HepG2 (cell line): ENCODE results near the gene KSR1. TPM values are rescaled to one million over a fixed set of nuclear protein-coding genes. Genes with fewer than 3 reads are reported as not detected.

Experiments
- ARID5B ChIP-seq: IDR thresholded peaks from 2 replicates; pipeline ENCODE4 v1.4.0; 2020; ENCODE audit warnings: mild to moderate bottlenecking, missing genetic modification reagents
- ASH2L ChIP-seq: fragments of 300-600, 200-600 bp; sonication (generic); IDR thresholded peaks from 2 replicates; pipeline ENCODE4 v1.7.0; 2017; ENCODE audit warnings: low read depth, mild to moderate bottlenecking, moderate library complexity, mixed read lengths, low read length; ENCODE audit not compliant: insufficient read length
- EP300 ChIP-seq, 3 experiments: sonication (generic) in 1 of 3; formaldehyde crosslinking in 1 of 3; IDR thresholded peaks; 2 replicates each; pipeline versions ENCODE4 v1.5.1 to v1.6.1; 2011 to 2020; ENCODE audit warnings: low read depth in 2 of 3, low read length in 2 of 3, borderline replicate concordance in 1 of 3, improper control_type of control experiment in 1 of 3, mild to moderate bottlenecking in 1 of 3, missing genetic modification reagents in 1 of 3, moderate library complexity in 1 of 3
- KLF16 ChIP-seq, 2 experiments: sonication (generic) in 1 of 2; formaldehyde crosslinking in 1 of 2; IDR thresholded peaks; 2 replicates each; pipeline versions ENCODE4 v1.6.1 to v1.8.0; 2016 to 2023; ENCODE audit warnings: missing genetic modification reagents in 2 of 2, missing compliant biosample characterization in 1 of 2
- LCORL ChIP-seq, 2 experiments: fragments of 450-650 bp in 1 of 2; sonication (generic) in 1 of 2; formaldehyde crosslinking in 1 of 2; IDR thresholded peaks; 2 replicates each; pipeline versions ENCODE4 v1.5.0 to v1.6.1; 2017 to 2020; ENCODE audit warnings: antibody characterized with exemption in 1 of 2, missing genetic modification reagents in 1 of 2
- MIER2 ChIP-seq: IDR thresholded peaks from 2 replicates; pipeline ENCODE4 v1.6.1; 2016; ENCODE audit warnings: missing biosample characterization, missing genetic modification reagents
- NR2C2 ChIP-seq: sonication (generic); formaldehyde crosslinking; IDR thresholded peaks from 2 replicates; pipeline ENCODE4 v1.4.0; 2020; ENCODE audit warnings: missing genetic modification reagents, mild to moderate bottlenecking, moderate library complexity, borderline replicate concordance
- RAD21 ChIP-seq: fragments of 450-650 bp; formaldehyde crosslinking; IDR thresholded peaks from 2 replicates; pipeline ENCODE4 v1.5.0; 2020; ENCODE audit warnings: mild to moderate bottlenecking
- RCOR2 ChIP-seq: IDR thresholded peaks from 2 replicates; pipeline ENCODE4 v1.6.1; 2016; ENCODE audit warnings: missing biosample characterization, missing genetic modification reagents
- SIN3B ChIP-seq: fragments of 150-350 bp; IDR thresholded peaks from 2 replicates; pipeline ENCODE4 v1.6.1; 2014; ENCODE audit warnings: low read length
- SOX6 ChIP-seq, 2 experiments: fragments of 450-650 bp in 1 of 2; sonication (generic) in 1 of 2; formaldehyde crosslinking in 1 of 2; IDR thresholded peaks; 2 replicates each; pipeline versions ENCODE4 v1.4.0 to v1.6.1; 2017 to 2020; ENCODE audit warnings: antibody characterized with exemption in 1 of 2, mild to moderate bottlenecking in 1 of 2, missing genetic modification reagents in 1 of 2
- TCF7 ChIP-seq: sonication (generic); IDR thresholded peaks from 2 replicates; pipeline ENCODE4 v1.6.1; 2016; ENCODE audit warnings: antibody characterized with exemption, low read depth
- TFAP4 ChIP-seq: sonication (generic); IDR thresholded peaks from 2 replicates; pipeline ENCODE4 v1.6.1; 2016; ENCODE audit warnings: low read depth, borderline replicate concordance
- THAP11 ChIP-seq: IDR thresholded peaks from 2 replicates; pipeline ENCODE4 v1.6.1; 2016; ENCODE audit warnings: missing biosample characterization, missing genetic modification reagents
- ZNF224 ChIP-seq: sonication (generic); formaldehyde crosslinking; IDR thresholded peaks from 2 replicates; pipeline ENCODE4 v1.5.0; 2020; ENCODE audit warnings: mild to moderate bottlenecking, missing genetic modification reagents
- ZNF274 ChIP-seq: sonication (generic); formaldehyde crosslinking; IDR thresholded peaks from 2 replicates; pipeline ENCODE4 v1.5.1; 2020; ENCODE audit warnings: mild to moderate bottlenecking, missing genetic modification reagents
- ZNF432 ChIP-seq: sonication (generic); formaldehyde crosslinking; IDR thresholded peaks from 2 replicates; pipeline ENCODE4 v1.5.0; 2020; ENCODE audit warnings: missing genetic modification reagents, mild to moderate bottlenecking, borderline replicate concordance
- ZNF710 ChIP-seq: sonication (generic); formaldehyde crosslinking; IDR thresholded peaks from 2 replicates; pipeline ENCODE4 v1.5.0; 2020; ENCODE audit warnings: mild to moderate bottlenecking, missing genetic modification reagents, borderline replicate concordance
- polyA plus RNA-seq, 8 experiments: library from polyadenylated mRNA; depleted of rRNA in 3 of 8; stranded (reverse) in 7 of 8; unstranded in 1 of 8; fragments of >200 nt; fragmentation: Illumina TruSeq in 4 of 8; extraction: Trizol in 4 of 8; gene quantifications; 2 replicates each; pipeline versions ENCODE4 v1.2.1 to v1.2.3, GENCODE V29; 2011 to 2016; ENCODE audit warnings: low read depth in 4 of 8, missing spikeins in 1 of 8, mixed read lengths in 1 of 8; ENCODE audit not compliant: insufficient read depth in 1 of 8
- total RNA-seq, 5 experiments: library from RNA; depleted of rRNA; stranded (reverse); fragments of >200 nt; fragmentation: Illumina TruSeq; extraction: Trizol; gene quantifications; 2 replicates each; pipeline ENCODE4 v1.2.3, GENCODE V29; 2016; ENCODE audit warnings: low read depth in 1 of 5
- TF ChIP-seq, protein P1 (sequence below): IDR thresholded peaks from 2 replicates; pipeline ENCODE4 v1.6.1; 2016; ENCODE audit warnings: missing genetic modification reagents, missing compliant biosample characterization

The KSR1 gene
- total and polyA plus RNA-seq, 2 of the 13 experiments (the other 11 are each of a cell fraction or from before 2014, with no cell fraction given), result 10.1 to 16.6 TPM

GRCh38 chr17:27540318-27541101 is 84.3 kb downstream of the KSR1 start (continued):
- TF ChIP-seq ARID5B (CRISPR knock-in tag), result peak; percentile 29; the same call in 1 of the 2 replicates
- TF ChIP-seq ZNF432 (CRISPR knock-in tag), result no peak
- TF ChIP-seq THAP11, result peak; percentile 14; the same call in 1 of the 2 replicates
- TF ChIP-seq EP300 (IDR thresholded peaks at IDR 0.05; ENCODE audit: low read depth in 2 of 2, low read length in 2 of 2), result peak in 1 of 2 experiments; percentile 22; a peak in 1 of 4 replicates
- no peak for TF ChIP-seq EP300 (CRISPR knock-in tag; IDR thresholded peaks at IDR 0.05; ENCODE audit: borderline replicate concordance)
- TF ChIP-seq ZNF224 (CRISPR knock-in tag), result no peak
- TF ChIP-seq SIN3B, result no peak
- 0 out of 2 replicates have a peak, but pooled peaks have one; percentile 11 for TF ChIP-seq TCF7
- TF ChIP-seq KLF16 (CRISPR knock-in tag; IDR thresholded peaks at IDR 0.05), result no peak
- peak; percentile 39 for TF ChIP-seq ASH2L
- no peak for TF ChIP-seq MIER2
- TF ChIP-seq ZNF274, result no peak
- TF ChIP-seq RCOR2 (CRISPR knock-in tag), result no peak
- TF ChIP-seq RAD21 (CRISPR knock-in tag), result 0 out of 2 replicates have a peak, but pooled peaks have one; percentile 11
- TF ChIP-seq NR2C2 (CRISPR knock-in tag), result no peak
- no peak for TF ChIP-seq ZNF710 (CRISPR knock-in tag)
- no peak for TF ChIP-seq LCORL (IDR thresholded peaks at IDR 0.05)
- 0 out of 2 replicates have a peak, but pooled peaks have one; percentile 60 for TF ChIP-seq LCORL (CRISPR knock-in tag; IDR thresholded peaks at IDR 0.05)
- TF ChIP-seq SOX6 (IDR thresholded peaks at IDR 0.05), result no peak
- TF ChIP-seq SOX6 (CRISPR knock-in tag; IDR thresholded peaks at IDR 0.05), result peak; percentile 33; the same call in 1 of the 2 replicates
- TF ChIP-seq, protein P1, sequence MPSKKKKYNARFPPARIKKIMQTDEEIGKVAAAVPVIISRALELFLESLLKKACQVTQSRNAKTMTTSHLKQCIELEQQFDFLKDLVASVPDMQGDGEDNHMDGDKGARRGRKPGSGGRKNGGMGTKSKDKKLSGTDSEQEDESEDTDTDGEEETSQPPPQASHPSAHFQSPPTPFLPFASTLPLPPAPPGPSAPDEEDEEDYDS, result no peak
- TF ChIP-seq TFAP4, result peak; percentile 40; the same call in 1 of the 2 replicates
